Stomach smooth muscle (tissue), 2 donors: ENCODE data around the gene EIF2B4.

Experiments
- H3K27ac ChIP-seq: one replicate; pipeline ENCODE4 v1.7.0; 2013; ENCODE audit warnings: mild to moderate bottlenecking, low read length, inconsistent platforms
- H3K27me3 ChIP-seq, 2 donors: one replicate each; pipeline ENCODE4 v1.7.0; 2013; ENCODE audit warnings: low read length in 2 of 2; ENCODE audit not compliant: insufficient read depth in 2 of 2, control insufficient read depth in 1 of 2
- H3K36me3 ChIP-seq, 2 donors: one replicate each; pipeline ENCODE4 v1.7.0; 2013; ENCODE audit warnings: low read length in 2 of 2; ENCODE audit not compliant: control insufficient read depth in 2 of 2, insufficient read depth in 2 of 2
- H3K4me1 ChIP-seq: one replicate; pipeline ENCODE4 v1.7.0; 2013; ENCODE audit warnings: low read length; ENCODE audit not compliant: control insufficient read depth, insufficient read depth
- H3K4me3 ChIP-seq, 2 donors: one replicate each; pipeline ENCODE4 v1.7.0; 2013; ENCODE audit warnings: low read length in 2 of 2
- H3K9ac ChIP-seq, 2 donors: one replicate each; pipeline ENCODE4 v1.7.0; 2013; ENCODE audit warnings: low read length in 2 of 2, mild to moderate bottlenecking in 1 of 2
- H3K9me3 ChIP-seq, 2 donors: one replicate each; pipeline ENCODE4 v1.7.0; 2013; ENCODE audit warnings: low read length in 2 of 2; ENCODE audit not compliant: control insufficient read depth in 2 of 2
- donor health status: healthy.
- donor health status: Pancreatic carcinoma.

The EIF2B4 gene

GRCh38 chr2:27370026-27370815, at the start of gene EIF2B4, which contains the start of gene SNX17:
Gene EIF2B4 (minus strand): TSS chr2:27370338. CDS start chr2:27370314, 24 bp downstream.
Gene SNX17 (plus strand): TSS chr2:27370616. CDS start chr2:27370744, 128 bp downstream.
- no peaks in the 10 kb centered on the region for H3K9me3 ChIP-seq
- H3K36me3 ChIP-seq, result peaks cover 47 to 55% of the 10 kb centered on the region in 2 donors
- peak within 1 kb of the TSS; percentile 93 to 98 for H3K9ac ChIP-seq
- peak within 1 kb of the TSS; percentile 96 for H3K4me3 ChIP-seq
- H3K27me3 ChIP-seq, result no peaks in the 10 kb centered on the region
- peaks cover 26% of the 10 kb centered on the region for H3K4me1 ChIP-seq
- peak within 1 kb of the TSS; percentile 90 for H3K27ac ChIP-seq

GRCh38 chr2:27416151-27416550, 46.0 kb upstream of the EIF2B4 start:
- H3K36me3 ChIP-seq, result no peaks in the 10 kb centered on the region
- no peak overlapping the region for H3K27ac ChIP-seq
- no peaks in the 10 kb centered on the region for H3K9me3 ChIP-seq
- H3K27me3 ChIP-seq, result no peaks in the 10 kb centered on the region
- H3K4me3 ChIP-seq, result no peak overlapping the region
- H3K4me1 ChIP-seq, result no peaks in the 10 kb centered on the region
- no peak overlapping the region for H3K9ac ChIP-seq

- Histone ChIP-seq H3K27me3 (no peaks in the 10 kb centered on the region), H3K9me3 (no peaks in the 10 kb centered on the region), H3K36me3 (no peaks in the 10 kb centered on the region)
Measured at GRCh38 chr2:27412419-27413152, 42.4 kb upstream of the EIF2B4 start.

GRCh38 chr2:27409321-27410073, 39.4 kb upstream of the EIF2B4 start, which contains the start of gene PPM1G:
Gene PPM1G (minus strand): TSS chr2:27409591. CDS start chr2:27409422, 169 bp downstream.
- no peaks in the 10 kb centered on the region for H3K9me3 ChIP-seq
- H3K4me3 ChIP-seq, result peak within 1 kb of the TSS; percentile 93 to 94
- no peaks in the 10 kb centered on the region for H3K36me3 ChIP-seq
- H3K27ac ChIP-seq, result peak within 1 kb of the TSS; percentile 86
- peaks cover 12% of the 10 kb centered on the region for H3K4me1 ChIP-seq
- peak within 1 kb of the TSS; percentile 93 to 96 for H3K9ac ChIP-seq
- no peaks in the 10 kb centered on the region for H3K27me3 ChIP-seq

More at GRCh38 chr2:27412419-27413152, 42.4 kb upstream of the EIF2B4 start:
- Histone ChIP-seq H3K9ac (no peak overlapping the region), H3K4me1 (peaks cover 12% of the 10 kb centered on the region), H3K27ac (no peak overlapping the region), H3K4me3 (no peak overlapping the region)

- H3K27me3 ChIP-seq, result no peaks in the 10 kb centered on the region
- peak overlapping the region; percentile 84 to 94 for H3K9ac ChIP-seq
- H3K9me3 ChIP-seq, result no peaks in the 10 kb centered on the region
- peak overlapping the region; percentile 89 to 93 for H3K4me3 ChIP-seq
- peaks cover 12% of the 10 kb centered on the region for H3K4me1 ChIP-seq
- H3K27ac ChIP-seq, result peak overlapping the region; percentile 69
- H3K36me3 ChIP-seq, result no peaks in the 10 kb centered on the region
Measured at GRCh38 chr2:27408601-27409320, 38.6 kb upstream of the EIF2B4 start.

- peak overlapping the region; percentile 84 to 94 for H3K9ac ChIP-seq
Measured at GRCh38 chr2:27407798-27408491, 37.8 kb upstream of the EIF2B4 start.

GRCh38 chr2:27400348-27401135, 30.4 kb upstream of the EIF2B4 start:
- Histone ChIP-seq H3K4me1 (no peaks in the 10 kb centered on the region), H3K9ac (no peak overlapping the region), H3K36me3 (no peaks in the 10 kb centered on the region), H3K4me3 (no peak overlapping the region), H3K9me3 (no peaks in the 10 kb centered on the region), H3K27me3 (no peaks in the 10 kb centered on the region), H3K27ac (no peak overlapping the region)

More at GRCh38 chr2:27407798-27408491, 37.8 kb upstream of the EIF2B4 start:
- no peak overlapping the region for H3K27ac ChIP-seq
- peak overlapping the region; percentile 89 to 93 for H3K4me3 ChIP-seq
- no peaks in the 10 kb centered on the region for H3K27me3 ChIP-seq
- peaks cover 12% of the 10 kb centered on the region for H3K4me1 ChIP-seq
- H3K9me3 ChIP-seq, result no peaks in the 10 kb centered on the region
- no peaks in the 10 kb centered on the region for H3K36me3 ChIP-seq

GRCh38 chr2:27398962-27399361, 28.8 kb upstream of the EIF2B4 start:
- Histone ChIP-seq H3K27ac (no peak overlapping the region), H3K9me3 (no peaks in the 10 kb centered on the region), H3K4me3 (no peak overlapping the region)

GRCh38 chr2:27393225-27393624, 23.1 kb upstream of the EIF2B4 start:
- Histone ChIP-seq H3K4me1 (no peaks in the 10 kb centered on the region), H3K4me3 (no peak overlapping the region), H3K27ac (no peak overlapping the region), H3K9ac (no peak overlapping the region), H3K9me3 (no peaks in the 10 kb centered on the region), H3K36me3 (peaks cover 0 to 2% of the 10 kb centered on the region in 2 donors), H3K27me3 (no peaks in the 10 kb centered on the region)

More at GRCh38 chr2:27398962-27399361, 28.8 kb upstream of the EIF2B4 start:
- no peaks in the 10 kb centered on the region for H3K36me3 ChIP-seq
- H3K27me3 ChIP-seq, result no peaks in the 10 kb centered on the region
- no peaks in the 10 kb centered on the region for H3K4me1 ChIP-seq
- no peak overlapping the region for H3K9ac ChIP-seq
